A549 (cell line): ENCODE results near the gene OOSP1. TPM values are rescaled to one million over a fixed set of nuclear protein-coding genes. Genes with fewer than 3 reads are reported as not detected.
A peak's percentile ranks its signal among the peaks of the same experiment; 100 is the strongest.

ENCODE experiments used
- ATAC-seq, 2 experiments: fragments of 200-7000 bp in 1 of 2; fragments of >200 bp in 1 of 2; cut with Nextera tagmentation in 1 of 2; cut with Tn5 transposase in 1 of 2; 3 replicates each; pipeline versions ENCODE4 v1.8.0 to v1.9.1; 2018 to 2020; ENCODE audit warnings: mild to moderate bottlenecking in 1 of 2, moderate library complexity in 1 of 2
- CTCF ChIA-PET: fragments of 300-600 bp; sonication (Branson Sonifier 250); formaldehyde crosslinking; extraction: SDS; loops from one replicate; lab custom pipeline; 2021; ENCODE audit warnings: antibody characterized with exemption, inconsistent platforms; lab: Yijun Ruan, JAX
- POLR2A ChIA-PET: fragments of 350-600 bp; formaldehyde crosslinking; extraction: SDS; loops from one replicate; lab custom pipeline; 2021; ENCODE audit warnings: antibody characterized with exemption, inconsistent platforms; lab: Yijun Ruan, JAX
- DNase-seq, 2 experiments: peaks; one replicate each; pipeline versions ENCODE4 v3.0.0 to v3.0.0-alpha.2; 2011 to 2016; ENCODE audit warnings: low read depth in 1 of 2, low spot score in 1 of 2
- FAIRE-seq: peaks from 2 replicates; lab custom pipeline; 2011; peaks lifted over from hg19 to GRCh38; lab: Jason Lieb, UNC
- H3K27ac ChIP-seq, 2 experiments: fragments of >200 bp; sonication (Bioruptor Twin); formaldehyde crosslinking; 3 replicates each; pipeline ENCODE4 v1.5.1; 2016 to 2017
- H3K4me1 ChIP-seq: fragments of >200 bp; sonication (Bioruptor Twin); formaldehyde crosslinking; 3 replicates; pipeline ENCODE4 v1.6.1; 2016
- H3K4me2 ChIP-seq: fragments of >200 bp; sonication (Bioruptor Twin); formaldehyde crosslinking; 3 replicates; pipeline ENCODE4 v1.6.1; 2016
- H3K4me3 ChIP-seq: fragments of >200 bp; sonication (Bioruptor Twin); formaldehyde crosslinking; 3 replicates; pipeline ENCODE4 v1.5.1; 2016
- H3K9me3 ChIP-seq: fragments of >200 bp; sonication (Bioruptor Twin); formaldehyde crosslinking; 3 replicates; pipeline ENCODE4 v1.6.1; 2016
- CEBPB ChIP-seq, 2 experiments: fragments of >200 bp in 1 of 2; sonication (Bioruptor Twin) in 1 of 2; formaldehyde crosslinking in 1 of 2; IDR thresholded peaks; 2 replicates each; pipeline ENCODE4 v1.6.1; 2012 to 2016
- CHD2 ChIP-seq: fragments of 150-350 bp; IDR thresholded peaks from 2 replicates; pipeline ENCODE4 v1.6.1; 2014; ENCODE audit warnings: low read length; ENCODE audit not compliant: partially characterized antibody
- CTCF ChIP-seq: fragments of >200 bp; sonication (Bioruptor Twin); formaldehyde crosslinking; IDR thresholded peaks from 3 replicates; pipeline ENCODE4 v1.5.1; 2016
- ESRRA ChIP-seq: fragments of 150-350 bp; IDR thresholded peaks from 2 replicates; pipeline ENCODE4 v1.6.1; 2014; ENCODE audit warnings: mild to moderate bottlenecking, low read length, borderline replicate concordance
- FOSB ChIP-seq: fragments of 250-450 bp; sonication (Bioruptor Pico); IDR thresholded peaks from 2 replicates; pipeline ENCODE4 v1.5.0; 2020; ENCODE audit warnings: mild to moderate bottlenecking, moderate library complexity
- GATA3 ChIP-seq: IDR thresholded peaks from 2 replicates; pipeline ENCODE4 v1.6.1; 2012; ENCODE audit warnings: borderline replicate concordance
- HEYL ChIP-seq: fragments of 250-450 bp; sonication (Bioruptor Pico); IDR thresholded peaks from 2 replicates; pipeline ENCODE4 v1.8.0; 2021; ENCODE audit warnings: mild to moderate bottlenecking, moderate library complexity
- HMGXB4 ChIP-seq: fragments of 250-450 bp; sonication (Bioruptor Pico); IDR thresholded peaks from 2 replicates; pipeline ENCODE4 v1.5.0; 2021; ENCODE audit warnings: mild to moderate bottlenecking, moderate library complexity, borderline replicate concordance
- HOXA7 ChIP-seq: fragments of 250-450 bp; sonication (Bioruptor Pico); IDR thresholded peaks from 2 replicates; pipeline ENCODE4 v1.5.0; 2020; ENCODE audit warnings: mild to moderate bottlenecking, moderate library complexity
- HOXB5 ChIP-seq: fragments of 250-450 bp; sonication (Bioruptor Pico); IDR thresholded peaks from 2 replicates; pipeline ENCODE4 v1.5.0; 2020; ENCODE audit warnings: mild to moderate bottlenecking, moderate library complexity
- MYC ChIP-seq: IDR thresholded peaks from 2 replicates; pipeline ENCODE4 v1.6.1; 2012; ENCODE audit warnings: mild to moderate bottlenecking, inconsistent platforms, low read length, improper control_type of control experiment, borderline replicate concordance
- PHF8 ChIP-seq: fragments of 200-600 bp; sonication (generic); IDR thresholded peaks from 2 replicates; pipeline ENCODE4 v1.6.1; 2016; ENCODE audit warnings: low read depth, mild to moderate bottlenecking, antibody characterized with exemption, moderate library complexity, borderline replicate concordance
- POLR2A ChIP-seq: IDR thresholded peaks from 2 replicates; pipeline ENCODE4 v1.6.1; 2012; ENCODE audit warnings: mild to moderate bottlenecking, low read length
- RCOR1 ChIP-seq: fragments of 150-350 bp; IDR thresholded peaks from 2 replicates; pipeline ENCODE4 v1.6.1; 2014; ENCODE audit warnings: antibody characterized with exemption, low read length, low read depth
- RNF2 ChIP-seq: fragments of 200-600 bp; sonication (generic); IDR thresholded peaks from 2 replicates; pipeline ENCODE4 v1.6.1; 2016; ENCODE audit warnings: low read depth, mild to moderate bottlenecking, antibody characterized with exemption, moderate library complexity, borderline replicate concordance
- TFCP2L1 ChIP-seq: fragments of 250-450 bp; sonication (Bioruptor Pico); IDR thresholded peaks from 2 replicates; pipeline ENCODE4 v1.5.0; 2021; ENCODE audit warnings: mild to moderate bottlenecking
- ZC3H11A ChIP-seq: fragments of 450-650 bp; IDR thresholded peaks from 2 replicates; pipeline ENCODE4 v1.6.1; 2014; ENCODE audit warnings: antibody characterized with exemption, mild to moderate bottlenecking
- ZNF302 ChIP-seq: fragments of 250-450 bp; sonication (Bioruptor Pico); IDR thresholded peaks from 2 replicates; pipeline ENCODE4 v1.9.0; 2021; ENCODE audit warnings: inconsistent platforms, mild to moderate bottlenecking, moderate library complexity
- ZSCAN20 ChIP-seq: fragments of 250-450 bp; sonication (Bioruptor Pico); IDR thresholded peaks from 2 replicates; pipeline ENCODE4 v1.8.0; 2022; ENCODE audit warnings: mild to moderate bottlenecking, moderate library complexity
- WGBS: methylation state at CpG from one replicate; pipeline ENCODE4 v1.1.6; 2017; ENCODE audit errors: missing lambda C conversion rate; 5-methylcytosine and 5-hydroxymethylcytosine counted together
- polyA plus RNA-seq, 4 experiments: library from polyadenylated mRNA; depleted of rRNA in 3 of 4; stranded (reverse); fragments of >200 nt; fragmentation: RNase III in 1 of 4; extraction: RNeasy Plus Mini Kit Qiagen cat#74134 plus additional on column Dnase treatment in 1 of 4; gene quantifications; 2 replicates in 3 of 4; 3 replicates in 1 of 4; pipeline ENCODE4 v1.2.3, GENCODE V29; 2011 to 2017
- TF ChIP-seq, protein P1 (sequence below): fragments of 200-600 bp; sonication (generic); IDR thresholded peaks from 2 replicates; pipeline ENCODE4 v1.6.1; 2016; ENCODE audit warnings: antibody characterized with exemption, mild to moderate bottlenecking, moderate library complexity
- TF ChIP-seq, protein P2 (sequence below): IDR thresholded peaks from 2 replicates; pipeline ENCODE4 v1.6.1; 2012
- TF ChIP-seq, protein P3 (sequence below): fragments of 150-350 bp; IDR thresholded peaks from 2 replicates; pipeline ENCODE4 v1.6.1; 2014; ENCODE audit warnings: low read depth, mild to moderate bottlenecking, low read length

The OOSP1 gene
- polyA plus RNA-seq, 2 of the 4 experiments (the other 2 are of a cell fraction): not detected

DNA sequence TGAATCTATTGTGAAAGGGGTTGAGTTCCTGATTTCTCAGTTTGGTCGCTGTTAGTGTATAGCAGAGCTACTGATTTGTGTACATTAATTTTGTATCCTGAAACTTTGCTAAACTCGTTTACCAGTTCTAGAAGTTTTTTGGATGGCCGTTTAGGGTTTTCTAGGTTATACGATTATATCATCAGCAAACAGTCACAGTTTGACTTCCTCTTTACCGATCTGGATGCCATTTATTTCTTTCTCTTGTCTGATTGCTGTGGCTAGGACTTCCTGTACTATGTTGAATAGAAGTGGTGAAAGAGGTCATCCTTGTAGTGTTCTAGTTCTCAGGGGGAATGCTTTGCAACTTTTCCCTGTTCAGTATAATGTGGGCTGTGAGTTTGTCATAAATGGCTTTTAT lies 54.2 kb downstream of the OOSP1 start:
- no peak overlapping the region for H3K4me2 ChIP-seq
- H3K27ac ChIP-seq: no peak overlapping the region
- WGBS: 1% methylated on average over 5 of the region's 5 CpGs
- DNase-seq (no peak), ATAC-seq (no peak), FAIRE-seq (peak; percentile 79)
- H3K9me3 ChIP-seq: no peaks in the 10 kb centered on the region
- CTCF ChIA-PET: interaction anchor here (1.1 kb wide), 1 partner anchor 20 kb away, joined by 3 read pairs; no protein-coding TSS in a partner anchor
- no peak overlapping the region for H3K4me3 ChIP-seq
- POLR2A ChIA-PET: no interaction called here
- no peaks in the 10 kb centered on the region for H3K4me1 ChIP-seq
- TF ChIP-seq GATA3 (no peak), RNF2 (no peak)

- TF ChIP-seq ESRRA: no peak
- no peak for TF ChIP-seq RCOR1
- no peak for TF ChIP-seq HOXA7
- TF ChIP-seq CHD2: no peak
- TF ChIP-seq HMGXB4 (CRISPR knock-in tag): no peak
- no peak for TF ChIP-seq RNF2
- TF ChIP-seq, protein P1, sequence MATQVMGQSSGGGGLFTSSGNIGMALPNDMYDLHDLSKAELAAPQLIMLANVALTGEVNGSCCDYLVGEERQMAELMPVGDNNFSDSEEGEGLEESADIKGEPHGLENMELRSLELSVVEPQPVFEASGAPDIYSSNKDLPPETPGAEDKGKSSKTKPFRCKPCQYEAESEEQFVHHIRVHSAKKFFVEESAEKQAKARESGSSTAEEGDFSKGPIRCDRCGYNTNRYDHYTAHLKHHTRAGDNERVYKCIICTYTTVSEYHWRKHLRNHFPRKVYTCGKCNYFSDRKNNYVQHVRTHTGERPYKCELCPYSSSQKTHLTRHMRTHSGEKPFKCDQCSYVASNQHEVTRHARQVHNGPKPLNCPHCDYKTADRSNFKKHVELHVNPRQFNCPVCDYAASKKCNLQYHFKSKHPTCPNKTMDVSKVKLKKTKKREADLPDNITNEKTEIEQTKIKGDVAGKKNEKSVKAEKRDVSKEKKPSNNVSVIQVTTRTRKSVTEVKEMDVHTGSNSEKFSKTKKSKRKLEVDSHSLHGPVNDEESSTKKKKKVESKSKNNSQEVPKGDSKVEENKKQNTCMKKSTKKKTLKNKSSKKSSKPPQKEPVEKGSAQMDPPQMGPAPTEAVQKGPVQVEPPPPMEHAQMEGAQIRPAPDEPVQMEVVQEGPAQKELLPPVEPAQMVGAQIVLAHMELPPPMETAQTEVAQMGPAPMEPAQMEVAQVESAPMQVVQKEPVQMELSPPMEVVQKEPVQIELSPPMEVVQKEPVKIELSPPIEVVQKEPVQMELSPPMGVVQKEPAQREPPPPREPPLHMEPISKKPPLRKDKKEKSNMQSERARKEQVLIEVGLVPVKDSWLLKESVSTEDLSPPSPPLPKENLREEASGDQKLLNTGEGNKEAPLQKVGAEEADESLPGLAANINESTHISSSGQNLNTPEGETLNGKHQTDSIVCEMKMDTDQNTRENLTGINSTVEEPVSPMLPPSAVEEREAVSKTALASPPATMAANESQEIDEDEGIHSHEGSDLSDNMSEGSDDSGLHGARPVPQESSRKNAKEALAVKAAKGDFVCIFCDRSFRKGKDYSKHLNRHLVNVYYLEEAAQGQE: no peak
- TF ChIP-seq MYC: no peak
- no peak for TF ChIP-seq FOSB (CRISPR knock-in tag)
- TF ChIP-seq, protein P2, sequence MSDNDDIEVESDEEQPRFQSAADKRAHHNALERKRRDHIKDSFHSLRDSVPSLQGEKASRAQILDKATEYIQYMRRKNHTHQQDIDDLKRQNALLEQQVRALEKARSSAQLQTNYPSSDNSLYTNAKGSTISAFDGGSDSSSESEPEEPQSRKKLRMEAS: no peak
- no peak for TF ChIP-seq POLR2A
- no peak for TF ChIP-seq GATA3
- TF ChIP-seq ZNF302 (CRISPR knock-in tag): no peak
- TF ChIP-seq, protein P3, sequence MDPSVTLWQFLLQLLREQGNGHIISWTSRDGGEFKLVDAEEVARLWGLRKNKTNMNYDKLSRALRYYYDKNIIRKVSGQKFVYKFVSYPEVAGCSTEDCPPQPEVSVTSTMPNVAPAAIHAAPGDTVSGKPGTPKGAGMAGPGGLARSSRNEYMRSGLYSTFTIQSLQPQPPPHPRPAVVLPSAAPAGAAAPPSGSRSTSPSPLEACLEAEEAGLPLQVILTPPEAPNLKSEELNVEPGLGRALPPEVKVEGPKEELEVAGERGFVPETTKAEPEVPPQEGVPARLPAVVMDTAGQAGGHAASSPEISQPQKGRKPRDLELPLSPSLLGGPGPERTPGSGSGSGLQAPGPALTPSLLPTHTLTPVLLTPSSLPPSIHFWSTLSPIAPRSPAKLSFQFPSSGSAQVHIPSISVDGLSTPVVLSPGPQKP: no peak
- no peak for TF ChIP-seq CEBPB (IDR thresholded peaks at IDR 0.05)
- no peak for TF ChIP-seq ZC3H11A
- TF ChIP-seq, all 56 proteins: peak for 0
- no peaks in the 10 kb centered on the region for H3K4me1 ChIP-seq
- no peak overlapping the region for H3K27ac ChIP-seq
- H3K9me3 ChIP-seq: no peaks in the 10 kb centered on the region
- H3K4me3 ChIP-seq: no peak overlapping the region
- ATAC-seq (no peak), FAIRE-seq (no peak), DNase-seq (no peak)
- CTCF ChIA-PET: interaction anchor here (0.9 kb wide), 1 partner anchor 11 kb away, joined by 3 read pairs; no protein-coding TSS in a partner anchor
- POLR2A ChIA-PET: no interaction called here
- H3K4me2 ChIP-seq: no peak overlapping the region
- 1% methylated on average over 2 of the region's 2 CpGs for WGBS
Observed at GRCh38 chr11:59997800-59998199, 59.6 kb downstream of the OOSP1 start.

DNA sequence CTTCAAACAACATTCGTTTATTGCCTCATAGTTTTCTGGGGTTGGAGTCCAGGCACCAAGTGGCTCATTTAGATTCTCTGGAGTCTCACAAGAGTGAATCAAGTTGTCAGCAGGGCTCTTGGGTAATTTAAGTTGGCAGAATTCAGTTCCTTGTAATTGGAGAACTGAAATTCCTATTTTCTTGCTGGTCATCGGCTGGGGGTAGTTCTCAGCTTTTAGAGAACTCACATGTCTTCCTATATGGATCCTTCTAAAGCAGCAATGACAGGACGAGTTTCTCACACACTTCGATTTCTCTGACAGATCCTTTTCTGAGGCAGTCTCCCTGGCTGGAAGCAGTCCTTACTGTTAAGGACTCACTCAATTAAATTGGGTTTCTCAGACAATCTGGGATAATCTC lies 61.5 kb downstream of the OOSP1 start:
- Histone ChIP-seq H3K4me3 (no peak overlapping the region), H3K27ac (no peak overlapping the region), H3K4me2 (no peak overlapping the region), H3K9me3 (no peaks in the 10 kb centered on the region), H3K4me1 (no peaks in the 10 kb centered on the region)
- DNase-seq: no peak
- ATAC-seq: no peak
- WGBS: 3% methylated on average over 4 of the region's 4 CpGs
- no peak for FAIRE-seq
- ChIA-PET POLR2A (no interaction called here), CTCF (interaction anchor here (0.6 kb wide), 1 partner anchor 130 kb away, joined by 3 read pairs; no protein-coding TSS in a partner anchor)
- TF ChIP-seq CTCF (no peak), HOXB5 (CRISPR knock-in tag) (no peak), ZSCAN20 (CRISPR knock-in tag) (no peak), HMGXB4 (CRISPR knock-in tag) (no peak), PHF8 (no peak), HEYL (CRISPR knock-in tag) (no peak), TFCP2L1 (CRISPR knock-in tag) (no peak)
- TF ChIP-seq, protein P2: no peak
